Breast epithelium (tissue), 4 donors: ENCODE measurements around the gene PARK7. TPM values are rescaled to one million over a fixed set of nuclear protein-coding genes. Genes with fewer than 3 reads are reported as not detected.
"Not testable (repeated sequence)": the region's sequence is repeated elsewhere in the genome, so short reads cannot be mapped to it uniquely, and the experiment has no call there.

Experiments
- DNase-seq, 2 donors: peaks; one replicate each; pipeline ENCODE4 v3.0.0-alpha.2; 2019; ENCODE audit warnings: low spot score in 2 of 2
- H3K27ac ChIP-seq, 2 donors: fragments of 200-600 bp; sonication (generic) in 1 of 2; one replicate each; pipeline ENCODE4 v1.5.1; 2016 to 2019; ENCODE audit warnings: mild to moderate bottlenecking in 1 of 2
- H3K27me3 ChIP-seq, 2 donors: fragments of 200-600 bp; sonication (generic) in 1 of 2; one replicate each; pipeline versions ENCODE4 v1.5.1 to v1.6.0; 2017 to 2019; ENCODE audit warnings: control low read depth in 1 of 2, mild to moderate bottlenecking in 1 of 2
- H3K36me3 ChIP-seq: fragments of 200-600 bp; one replicate; pipeline ENCODE4 v1.5.1; 2019
- H3K4me1 ChIP-seq, 2 donors: fragments of 200-600 bp; sonication (generic); one replicate each; pipeline ENCODE4 v1.5.1; 2016 to 2019; ENCODE audit warnings: control low read depth in 1 of 2
- H3K4me3 ChIP-seq, 3 donors: fragments of 200-600 bp; sonication (generic); 1 replicate in 2 of 3; 2 replicates in 1 of 3; pipeline ENCODE4 v1.5.1; 2016 to 2019; ENCODE audit warnings: mild to moderate bottlenecking in 3 of 3, moderate library complexity in 2 of 3
- H3K9me3 ChIP-seq, 2 donors: fragments of 200-600 bp; sonication (generic) in 1 of 2; one replicate each; pipeline ENCODE4 v1.5.1; 2016 to 2019; ENCODE audit warnings: control low read depth in 1 of 2
- CTCF ChIP-seq, 3 donors: fragments of 450-650 bp; IDR thresholded peaks; one replicate each; pipeline ENCODE4 v1.5.1; 2016 to 2017; ENCODE audit warnings: antibody characterized with exemption in 3 of 3, mild to moderate bottlenecking in 3 of 3, moderate library complexity in 3 of 3
- POLR2A ChIP-seq: fragments of 450-650 bp; IDR thresholded peaks from one replicate; pipeline ENCODE4 v1.6.1; 2016; ENCODE audit warnings: antibody characterized with exemption, mild to moderate bottlenecking, moderate library complexity
- POLR2AphosphoS5 ChIP-seq, 3 donors: sonication (generic); formaldehyde crosslinking; IDR thresholded peaks; one replicate each; pipeline ENCODE4 v1.6.1; 2017; ENCODE audit warnings: antibody characterized with exemption in 3 of 3
- intact Hi-C: fragments of 100-400 bp; cut with DNase I; formaldehyde crosslinking; loops from one replicate; pipeline ENCODE4 v1.15.1; 2023; ENCODE audit warnings: low total_unique reads
- total RNA-seq, 3 donors: library from RNA; depleted of rRNA; stranded (reverse); fragments of >200 nt; gene quantifications; one replicate each; pipeline ENCODE4 v1.1.0, GENCODE V29; 2016

The PARK7 gene
- total RNA-seq, 3 donors from 2014 or later: 205 to 227 (median 213) TPM

DNA sequence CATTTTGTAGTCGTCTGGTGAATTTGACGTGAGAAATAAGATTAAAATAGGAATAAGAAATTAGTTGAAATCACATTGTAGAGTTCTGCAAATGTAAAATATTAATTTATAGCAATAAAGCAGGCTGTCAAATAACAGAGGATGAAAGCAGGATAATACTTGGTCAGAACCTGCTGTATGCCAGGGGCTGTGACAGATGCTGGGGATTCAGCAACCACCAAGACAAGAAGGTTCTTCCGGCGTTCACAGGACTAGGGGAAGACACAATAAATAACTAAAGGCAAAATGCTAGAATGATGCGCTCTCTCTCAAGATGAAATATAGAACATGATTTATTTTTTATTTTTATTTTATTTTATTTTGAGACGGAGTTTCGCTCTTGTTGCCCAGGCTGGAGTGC, 6.8 kb upstream of the PARK7 start:
- H3K36me3 ChIP-seq: no peaks in the 10 kb centered on the region
- TF ChIP-seq CTCF (IDR thresholded peaks at IDR 0.05) (no peak), POLR2AphosphoS5 (IDR thresholded peaks at IDR 0.05) (no peak), POLR2A (no peak)
- H3K4me3 ChIP-seq: peak overlapping the region; percentile 59 to 77 (median 67)
- no peaks in the 10 kb centered on the region for H3K27me3 ChIP-seq
- no peak for DNase-seq
- H3K27ac ChIP-seq: peak overlapping the region; percentile 86 to 95
- intact Hi-C loops: loop anchor here (5.0 kb wide), 1 partner anchor 1243 kb away; no protein-coding TSS in a partner anchor
- no peaks in the 10 kb centered on the region for H3K4me1 ChIP-seq
- H3K9me3 ChIP-seq: no peaks in the 10 kb centered on the region

- no peaks in the 10 kb centered on the region for H3K9me3 ChIP-seq
- H3K27me3 ChIP-seq: no peaks in the 10 kb centered on the region
- DNase-seq: no peak
- H3K36me3 ChIP-seq: no peaks in the 10 kb centered on the region
- TF ChIP-seq POLR2AphosphoS5 (IDR thresholded peaks at IDR 0.05): no peak
- no peak overlapping the region for H3K4me3 ChIP-seq
- no peak overlapping the region for H3K27ac ChIP-seq
- no peaks in the 10 kb centered on the region for H3K4me1 ChIP-seq
- intact Hi-C loops: no loop called here
Observed at GRCh38 chr1:7956218-7957032, 5.1 kb upstream of the PARK7 start.

GRCh38 chr1:7960165-7960564, 1.3 kb upstream of the PARK7 start:
- no peak for DNase-seq
- H3K4me1 ChIP-seq: no peaks in the 10 kb centered on the region
- peak overlapping the region; percentile 94 to 95 for H3K27ac ChIP-seq
- intact Hi-C loops: no loop called here
- H3K4me3 ChIP-seq: peak overlapping the region in 1 of 3 donors; percentile 83
- no peak for TF ChIP-seq POLR2AphosphoS5 (IDR thresholded peaks at IDR 0.05)
- TF ChIP-seq POLR2A: no peak
- no peaks in the 10 kb centered on the region for H3K27me3 ChIP-seq
- H3K9me3 ChIP-seq: no peaks in the 10 kb centered on the region
- no peaks in the 10 kb centered on the region for H3K36me3 ChIP-seq

DNA sequence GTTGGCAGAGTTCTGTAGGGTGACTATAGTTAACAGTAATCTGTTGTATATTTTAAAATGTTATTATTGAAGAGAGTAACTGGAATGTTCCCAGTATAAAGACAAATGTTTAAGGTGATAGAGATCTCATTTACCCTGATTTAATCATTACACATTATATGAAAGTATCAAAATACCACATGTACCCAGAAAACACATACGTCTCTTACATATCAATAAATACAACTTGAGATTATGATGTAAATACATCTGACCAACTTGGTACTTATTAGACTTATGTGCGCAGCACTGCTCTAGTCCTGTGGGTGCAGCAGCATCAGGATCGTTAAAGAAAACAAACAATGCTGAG, 670 bp upstream of the PARK7 start:
- intact Hi-C loops: no loop called here
- H3K27me3 ChIP-seq: no peaks in the 10 kb centered on the region
- TF ChIP-seq POLR2AphosphoS5 (IDR thresholded peaks at IDR 0.05) (no peak), CTCF (IDR thresholded peaks at IDR 0.05) (no peak), POLR2A (no peak)
- H3K9me3 ChIP-seq: no peaks in the 10 kb centered on the region
- peak overlapping the region; percentile 94 to 95 for H3K27ac ChIP-seq
- no peak for DNase-seq
- no peaks in the 10 kb centered on the region for H3K36me3 ChIP-seq
- H3K4me3 ChIP-seq: peak overlapping the region; percentile 83 to 93 (median 84)
- no peaks in the 10 kb centered on the region for H3K4me1 ChIP-seq

GRCh38 chr1:7962014-7962335, 464 bp downstream of the PARK7 start:
- intact Hi-C loops: no loop called here
- no peak for DNase-seq
- H3K4me3 ChIP-seq: peak overlapping the region; percentile 83 to 93 (median 84)
- no peaks in the 10 kb centered on the region for H3K9me3 ChIP-seq
- no peaks in the 10 kb centered on the region for H3K36me3 ChIP-seq
- peaks cover 0 to 9% of the 10 kb centered on the region in 2 donors for H3K4me1 ChIP-seq
- peak overlapping the region; percentile 94 to 95 for H3K27ac ChIP-seq
- no peaks in the 10 kb centered on the region for H3K27me3 ChIP-seq
- no peak for TF ChIP-seq CTCF (IDR thresholded peaks at IDR 0.05)
- TF ChIP-seq POLR2AphosphoS5 (IDR thresholded peaks at IDR 0.05): no peak
- no peak for TF ChIP-seq POLR2A

GRCh38 chr1:7962636-7963377, 1.3 kb downstream of the PARK7 start:
- H3K27ac ChIP-seq: peak overlapping the region in 1 of 2 donors; percentile 95
- intact Hi-C loops: no loop called here
- H3K4me1 ChIP-seq: peaks cover 0 to 12% of the 10 kb centered on the region in 2 donors
- no peak for DNase-seq
- TF ChIP-seq POLR2AphosphoS5 (IDR thresholded peaks at IDR 0.05) (no peak), POLR2A (no peak), CTCF (IDR thresholded peaks at IDR 0.05) (no peak)
- peak overlapping the region in 2 of 3 donors; percentile 83 to 84 for H3K4me3 ChIP-seq
- no peaks in the 10 kb centered on the region for H3K9me3 ChIP-seq
- H3K27me3 ChIP-seq: no peaks in the 10 kb centered on the region
- no peaks in the 10 kb centered on the region for H3K36me3 ChIP-seq

DNA sequence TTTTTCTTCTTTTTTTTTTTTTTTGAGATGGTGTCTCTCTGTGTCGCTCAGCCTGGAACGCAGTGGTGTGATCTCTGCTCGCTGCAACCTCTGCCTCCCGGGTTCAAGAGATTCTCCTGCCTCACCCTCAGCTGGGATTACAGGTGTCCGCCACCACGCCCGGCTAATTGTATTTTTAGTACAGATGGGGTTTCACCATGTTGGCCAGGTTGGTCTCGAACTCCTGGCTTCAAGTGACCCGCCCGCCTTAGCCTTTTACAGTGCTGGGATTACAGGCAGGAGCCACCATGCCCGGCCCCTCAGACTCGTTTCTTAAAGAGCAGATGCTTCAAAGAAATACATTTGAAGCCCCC, 1.8 kb downstream of the PARK7 start:
- intact Hi-C loops, H3K27me3 ChIP-seq, H3K27ac ChIP-seq, DNase-seq, H3K4me3 ChIP-seq, H3K9me3 ChIP-seq, H3K36me3 ChIP-seq: not testable (repeated sequence)
- H3K4me1 ChIP-seq: peaks cover 0 to 12% of the 10 kb centered on the region in 2 donors

DNA sequence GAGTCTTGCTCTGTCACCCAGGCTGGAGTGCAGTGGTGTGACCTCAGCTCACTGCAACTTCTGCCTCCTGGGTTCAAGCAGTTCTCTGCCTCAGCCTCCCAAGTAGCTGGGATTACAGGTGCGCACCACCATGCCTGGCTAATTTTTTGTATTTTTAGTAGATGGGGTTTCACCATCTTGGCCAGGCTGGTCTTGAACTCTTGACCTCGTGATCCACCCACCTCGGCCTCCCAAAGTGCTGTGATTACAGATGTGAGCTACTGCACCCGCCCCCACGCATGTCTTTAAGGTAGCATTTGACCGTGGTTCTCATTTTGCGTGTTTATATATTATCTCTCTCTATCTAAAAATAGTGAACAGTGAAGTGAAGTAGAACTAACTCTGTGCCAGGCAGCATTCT, 2.3 kb downstream of the PARK7 start:
- H3K4me3 ChIP-seq, DNase-seq, H3K36me3 ChIP-seq, intact Hi-C loops, H3K9me3 ChIP-seq, H3K27me3 ChIP-seq: not testable (repeated sequence)
- Histone ChIP-seq H3K4me1 (peaks cover 0 to 12% of the 10 kb centered on the region in 2 donors), H3K27ac (peak overlapping the region in 1 of 2 donors; percentile 13)
